Lung (tissue), 12 donors: ENCODE measurements around the gene SIX1. TPM values are rescaled to one million over a fixed set of nuclear protein-coding genes. Genes with fewer than 3 reads are reported as not detected.
A peak's percentile ranks its signal among the peaks of the same experiment; 100 is the strongest.

Experiments used
- ATAC-seq: fragments of 200-7000 bp; cut with Tn5 transposase; one replicate; pipeline ENCODE4 v1.9.1; 2020; ENCODE audit warnings: moderate number of reproducible peaks; ENCODE audit not compliant: insufficient read depth, low FRiP score
- DNase-seq, 3 donors: peaks; one replicate each; pipeline ENCODE4 v3.0.0-alpha.2; 2013 to 2017
- H3K27ac ChIP-seq, 2 donors: one replicate each; pipeline ENCODE4 v1.5.1; 2013; ENCODE audit warnings: mild to moderate bottlenecking in 2 of 2, moderate library complexity in 2 of 2, control low read depth in 1 of 2, inconsistent platforms in 1 of 2, low read depth in 1 of 2, low read length in 1 of 2
- H3K27me3 ChIP-seq, 3 donors: one replicate each; pipeline ENCODE4 v1.5.1; 2013; ENCODE audit warnings: low read length in 2 of 3; ENCODE audit not compliant: control insufficient read depth in 3 of 3, insufficient read depth in 3 of 3
- H3K36me3 ChIP-seq, 4 donors: one replicate each; pipeline ENCODE4 v1.5.1; 2013; ENCODE audit warnings: low read length in 4 of 4, mild to moderate bottlenecking in 1 of 4, moderate library complexity in 1 of 4; ENCODE audit not compliant: control insufficient read depth in 4 of 4, insufficient read depth in 4 of 4
- H3K4me1 ChIP-seq, 5 donors: one replicate each; pipeline ENCODE4 v1.5.1; 2013; ENCODE audit warnings: low read length in 5 of 5, mild to moderate bottlenecking in 2 of 5, moderate library complexity in 1 of 5; ENCODE audit not compliant: control insufficient read depth in 5 of 5, insufficient read depth in 5 of 5
- H3K4me3 ChIP-seq: one replicate; pipeline ENCODE4 v1.5.1; 2013; ENCODE audit warnings: mild to moderate bottlenecking, control low read depth, moderate library complexity
- H3K9ac ChIP-seq, 2 donors: one replicate each; pipeline ENCODE4 v1.5.1; 2013; ENCODE audit warnings: low read length in 2 of 2, control low read depth in 1 of 2; ENCODE audit not compliant: insufficient read depth in 1 of 2
- H3K9me3 ChIP-seq, 4 donors: one replicate each; pipeline ENCODE4 v1.5.1; 2013; ENCODE audit warnings: low read length in 3 of 4, mild to moderate bottlenecking in 1 of 4, moderate library complexity in 1 of 4; ENCODE audit not compliant: control insufficient read depth in 4 of 4, insufficient read depth in 3 of 4
- WGBS, 2 donors: extraction: QIAGEN DNeasy Blood & Tissue Kit; methylation state at CpG; one replicate each; pipeline ENCODE4 v1.1.7; 2013; 5-methylcytosine and 5-hydroxymethylcytosine counted together
- polyA plus RNA-seq, 2 donors: library from polyadenylated mRNA; stranded (reverse); fragments of 200-250 nt; gene quantifications; one replicate each; pipeline ENCODE4 v1.2.1, GENCODE V29; 2013
- total RNA-seq, 2 donors: library from RNA; depleted of rRNA in 1 of 2; stranded (reverse); fragments of >200 nt in 1 of 2; gene quantifications; one replicate each; pipeline ENCODE4 v1.2.1, GENCODE V29; 2014 to 2021
- TF ChIP-seq, protein P1 (sequence below): IDR thresholded peaks from 2 replicates; pipeline ENCODE4 v1.5.1; 2012; ENCODE audit warnings: mild to moderate bottlenecking; ENCODE audit errors: control extremely low read depth, extremely low read depth
- donor health status: control.
- donor health status: control.
- donor health status: Bipolar disorder and iron deficiency.
- donor health status: healthy.
- donor health status: DM: yes; HTN: yes; CAD: no.

The SIX1 gene
- total and polyA plus RNA-seq, 4 donors = 2.1 to 5.9 (median 3.8) TPM

DNA sequence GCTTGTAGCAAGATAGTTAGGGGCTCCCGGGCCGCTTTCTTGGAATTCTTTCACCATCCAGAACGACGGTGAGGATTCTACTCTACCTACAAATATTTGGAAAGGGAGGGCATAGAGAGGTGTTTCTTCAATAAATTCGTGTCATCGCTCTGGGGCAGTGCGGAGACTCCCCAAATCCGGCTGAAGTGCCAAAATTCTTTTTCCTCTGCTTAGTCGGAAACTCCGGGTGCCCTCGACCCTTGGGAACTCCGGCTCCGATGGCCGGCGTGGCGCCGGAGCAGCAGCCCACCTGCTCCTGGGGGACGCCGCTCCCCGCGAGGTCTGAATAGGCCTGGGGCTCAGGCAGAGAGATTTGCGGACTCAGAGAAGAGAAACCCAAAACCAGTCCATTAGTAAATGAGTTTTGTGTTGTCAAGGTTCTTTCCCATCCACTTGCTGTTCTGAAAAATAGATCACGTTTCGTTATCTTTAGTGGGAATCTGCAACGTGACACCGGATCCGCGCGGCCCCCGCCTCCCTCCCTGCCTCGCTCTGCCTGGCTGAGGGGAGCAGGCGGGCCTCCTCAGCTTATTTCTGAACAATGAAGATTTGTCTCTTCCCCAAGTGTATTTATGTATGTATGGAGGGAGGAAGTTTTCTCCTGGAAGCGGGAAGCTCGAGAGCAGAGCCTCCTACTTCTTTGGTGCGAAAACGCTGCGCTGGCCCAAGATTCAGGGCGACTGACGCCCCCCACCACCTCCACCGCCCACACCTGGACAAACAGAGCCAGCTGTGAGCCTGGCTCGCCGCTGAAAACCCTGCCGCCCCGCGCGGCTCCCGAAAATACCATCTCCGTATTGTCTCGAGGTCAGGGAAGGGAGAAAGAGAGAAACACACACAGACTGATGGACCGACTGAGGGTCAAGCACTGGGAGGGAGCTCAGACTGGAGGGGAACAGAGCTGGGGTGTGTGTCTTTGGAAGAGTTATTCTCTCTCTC is 3.7 kb upstream of the SIX1 start:
- DNase-seq (peak in 1 of 3 donors; percentile 15), ATAC-seq (no peak)
- H3K27me3 ChIP-seq = peaks cover 4 to 89% (median 82%) of the 10 kb centered on the region in 3 donors
- peaks cover 0 to 52% (median 15%) of the 10 kb centered on the region in 5 donors for H3K4me1 ChIP-seq
- no peak overlapping the region for H3K27ac ChIP-seq
- peaks cover 0 to 7% (median 0%) of the 10 kb centered on the region in 4 donors for H3K9me3 ChIP-seq
- H3K36me3 ChIP-seq = no peaks in the 10 kb centered on the region
- no peak overlapping the region for H3K4me3 ChIP-seq
- H3K9ac ChIP-seq = no peak overlapping the region
- WGBS, 2 donors = 9 to 11% methylated on average over 50 of the region's 50 CpGs
- TF ChIP-seq, protein P1, sequence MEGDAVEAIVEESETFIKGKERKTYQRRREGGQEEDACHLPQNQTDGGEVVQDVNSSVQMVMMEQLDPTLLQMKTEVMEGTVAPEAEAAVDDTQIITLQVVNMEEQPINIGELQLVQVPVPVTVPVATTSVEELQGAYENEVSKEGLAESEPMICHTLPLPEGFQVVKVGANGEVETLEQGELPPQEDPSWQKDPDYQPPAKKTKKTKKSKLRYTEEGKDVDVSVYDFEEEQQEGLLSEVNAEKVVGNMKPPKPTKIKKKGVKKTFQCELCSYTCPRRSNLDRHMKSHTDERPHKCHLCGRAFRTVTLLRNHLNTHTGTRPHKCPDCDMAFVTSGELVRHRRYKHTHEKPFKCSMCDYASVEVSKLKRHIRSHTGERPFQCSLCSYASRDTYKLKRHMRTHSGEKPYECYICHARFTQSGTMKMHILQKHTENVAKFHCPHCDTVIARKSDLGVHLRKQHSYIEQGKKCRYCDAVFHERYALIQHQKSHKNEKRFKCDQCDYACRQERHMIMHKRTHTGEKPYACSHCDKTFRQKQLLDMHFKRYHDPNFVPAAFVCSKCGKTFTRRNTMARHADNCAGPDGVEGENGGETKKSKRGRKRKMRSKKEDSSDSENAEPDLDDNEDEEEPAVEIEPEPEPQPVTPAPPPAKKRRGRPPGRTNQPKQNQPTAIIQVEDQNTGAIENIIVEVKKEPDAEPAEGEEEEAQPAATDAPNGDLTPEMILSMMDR = no peak

DNA sequence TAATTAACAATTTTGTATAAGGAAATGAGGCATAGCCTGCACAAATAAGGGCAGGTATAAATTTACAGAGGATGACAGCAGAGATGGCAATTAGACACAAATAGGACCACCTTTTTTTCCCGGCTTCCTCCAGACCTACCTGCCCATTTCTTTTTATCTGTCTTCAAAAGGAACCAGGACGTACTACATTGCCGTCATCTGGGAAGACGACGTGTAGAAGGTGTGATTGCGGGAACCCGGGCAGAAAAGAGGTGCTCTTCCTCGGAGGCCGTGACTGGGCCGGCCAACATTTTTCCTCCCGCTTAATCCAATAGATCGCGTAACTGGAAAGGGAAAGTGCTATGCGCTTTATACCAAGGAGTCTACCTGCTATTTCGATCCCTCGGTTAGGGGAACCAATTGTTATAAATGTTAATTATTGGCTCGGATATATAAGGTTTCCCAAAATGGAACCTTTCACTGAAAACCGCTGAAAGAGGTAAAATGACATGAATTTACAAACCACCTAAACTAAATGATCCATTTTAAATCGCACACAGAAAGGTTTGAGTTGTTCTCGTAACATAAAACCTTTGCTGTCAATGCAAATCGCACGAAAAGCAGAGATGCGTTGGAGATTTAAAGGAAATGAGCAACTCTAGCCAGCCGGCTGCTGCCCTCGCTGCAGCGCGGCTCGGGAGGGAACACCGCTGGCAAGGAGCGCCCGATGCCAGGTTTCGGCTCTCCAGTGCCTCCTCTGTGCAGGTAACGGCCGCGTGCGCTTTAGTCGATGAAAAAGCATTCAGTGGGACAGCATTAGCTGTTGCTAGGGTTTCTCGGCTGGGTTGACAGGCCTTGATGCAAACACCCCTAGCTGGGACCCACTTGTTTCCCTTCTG is 2.8 kb upstream of the SIX1 start:
- DNase-seq (peak; percentile 43 to 50 (median 48)), ATAC-seq (no peak)
- Histone ChIP-seq H3K27me3 (peaks cover 9 to 92% (median 92%) of the 10 kb centered on the region in 3 donors), H3K27ac (no peak overlapping the region), H3K4me3 (no peak overlapping the region), H3K4me1 (peaks cover 0 to 57% (median 15%) of the 10 kb centered on the region in 5 donors), H3K9me3 (peaks cover 0 to 8% (median 0%) of the 10 kb centered on the region in 4 donors), H3K36me3 (no peaks in the 10 kb centered on the region), H3K9ac (no peak overlapping the region)
- 8 to 15% methylated on average over 38 of the region's 38 CpGs for WGBS, 2 donors
- TF ChIP-seq, protein P1 = no peak

- TF ChIP-seq, protein P1 = no peak
- no peak for ATAC-seq
- Histone ChIP-seq H3K27me3 (peaks cover 9 to 95% (median 94%) of the 10 kb centered on the region in 3 donors), H3K9me3 (peaks cover 0 to 6% (median 0%) of the 10 kb centered on the region in 4 donors), H3K9ac (no peak overlapping the region), H3K4me3 (no peak overlapping the region), H3K36me3 (no peaks in the 10 kb centered on the region), H3K4me1 (peaks cover 0 to 59% (median 15%) of the 10 kb centered on the region in 5 donors), H3K27ac (no peak overlapping the region)
- DNase-seq = peak in 2 of 3 donors; percentile 8 to 26
- 7 to 16% methylated on average over 5 of the region's 5 CpGs for WGBS, 2 donors
Measured at GRCh38 chr14:60651086-60651795, 2.0 kb upstream of the SIX1 start.
